Renal pelvis (tissue), 3 donors: ENCODE measurements around the gene SQSTM1. TPM values are rescaled to one million over a fixed set of nuclear protein-coding genes. Genes with fewer than 3 reads are reported as not detected.

Experiments
- polyA plus RNA-seq, 3 donors: library from polyadenylated mRNA; unstranded; fragments of 120-200 nt; gene quantifications; one replicate each; pipeline ENCODE4 v1.2.1, GENCODE V29; 2013; ENCODE audit not compliant: insufficient read length in 3 of 3

SQSTM1 gene
- polyA plus RNA-seq, 3 donors = 109 to 121 (median 112) TPM

Other genes starting within 250 kb of the SQSTM1 start
- 1,000 to 10,000 TPM in 2 of 3 donors, 100 to 1,000 TPM in 1; 988 to 1,833 (median 1,566) TPM for gene HNRNPH1, start 197.2 kb upstream of the SQSTM1 start, polyA plus RNA-seq
- 1 to 10 TPM in 2 of 3 donors, under 1 TPM in 1; 0.99 to 1.8 (median 1.0) TPM for gene CBY3, start 139.9 kb upstream of the SQSTM1 start, polyA plus RNA-seq
- gene CANX, start 121.9 kb upstream of the SQSTM1 start, polyA plus RNA-seq = 100 to 1,000 TPM; 495 to 588 (median 505) TPM
- 10 to 100 TPM; 41.0 to 51.1 (median 41.6) TPM for gene MAML1, start 88.1 kb upstream of the SQSTM1 start, polyA plus RNA-seq
- gene LTC4S, start 26.9 kb upstream of the SQSTM1 start, polyA plus RNA-seq = 1 to 10 TPM; 3.9 to 6.7 (median 4.1) TPM
- 100 to 1,000 TPM; 178 to 185 (median 183) TPM for gene MGAT4B, start 14.0 kb upstream of the SQSTM1 start, polyA plus RNA-seq
- 10 to 100 TPM; 30.4 to 53.8 (median 50.4) TPM for gene MRNIP, start 37.9 kb downstream of the SQSTM1 start, polyA plus RNA-seq
- 100 to 1,000 TPM; 109 to 117 (median 111) TPM for gene TBC1D9B, start 87.0 kb downstream of the SQSTM1 start, polyA plus RNA-seq